Prostate gland (tissue), 2 donors: ENCODE data around the gene EPHB6. TPM values are rescaled to one million over a fixed set of nuclear protein-coding genes. Genes with fewer than 3 reads are reported as not detected.

Experiments
- DNase-seq: peaks from one replicate; pipeline ENCODE4 v3.0.0-alpha.2; 2019; ENCODE audit warnings: low spot score
- H3K27ac ChIP-seq, 2 donors: fragments of 200-600 bp; sonication (generic); 2 replicates each; pipeline ENCODE4 v1.5.1; 2017 to 2019
- H3K27me3 ChIP-seq: fragments of 200-600 bp; sonication (generic); replicated peaks from 2 replicates; pipeline ENCODE4 v1.5.1; 2019; ENCODE audit not compliant: insufficient read depth
- H3K36me3 ChIP-seq, 2 donors: fragments of 200-600 bp; sonication (generic); 1 replicate in 1 of 2; 2 replicates in 1 of 2; pipeline versions ENCODE4 v1.5.1 to v1.8.1; 2017 to 2019
- H3K4me1 ChIP-seq: fragments of 200-600 bp; sonication (generic); replicated peaks from 2 replicates; pipeline ENCODE4 v1.5.1; 2019
- H3K4me3 ChIP-seq, 2 donors: fragments of 200-600 bp; sonication (generic); 2 replicates each; pipeline ENCODE4 v1.5.1; 2017 to 2019
- H3K9me3 ChIP-seq: fragments of 200-600 bp; sonication (generic); 2 replicates; pipeline ENCODE4 v1.5.1; 2017
- CTCF ChIP-seq, 4 experiments: fragments of 200-600 bp in 2 of 4; fragments of 450-650 bp in 2 of 4; sonication (generic) in 2 of 4; IDR thresholded peaks; 1 replicate in 3 of 4; 2 replicates in 1 of 4; pipeline ENCODE4 v1.5.1; 2016 to 2019; ENCODE audit warnings: antibody characterized with exemption in 4 of 4, mild to moderate bottlenecking in 2 of 4, moderate library complexity in 2 of 4
- POLR2A ChIP-seq: fragments of 450-650 bp; IDR thresholded peaks from one replicate; pipeline ENCODE4 v1.6.1; 2016; ENCODE audit warnings: antibody characterized with exemption, mild to moderate bottlenecking
- POLR2AphosphoS5 ChIP-seq: sonication (generic); formaldehyde crosslinking; IDR thresholded peaks from one replicate; pipeline ENCODE4 v1.6.1; 2017; ENCODE audit warnings: antibody characterized with exemption
- WGBS: methylation state at CpG from one replicate; pipeline ENCODE4 v1.1.5; 2018; 5-methylcytosine and 5-hydroxymethylcytosine counted together
- intact Hi-C: fragments of 100-400 bp; cut with DNase I; formaldehyde crosslinking; loops from one replicate; pipeline ENCODE4 v1.14.2; 2022
- total RNA-seq, 2 donors: library from RNA; depleted of rRNA; stranded (reverse); fragments of >200 nt; gene quantifications; one replicate each; pipeline ENCODE4 v1.1.0, GENCODE V29; 2016

Gene EPHB6
- total RNA-seq, 2 donors from 2014 or later: 98.1 to 122 TPM

- TF ChIP-seq POLR2AphosphoS5 (no peak), CTCF (IDR thresholded peaks at IDR 0.05) (no peak), POLR2A (no peak)
- no peak overlapping the region for H3K27ac ChIP-seq
- intact Hi-C loops: no loop called here
- no peaks in the 10 kb centered on the region for H3K27me3 ChIP-seq
- no peaks in the 10 kb centered on the region for H3K36me3 ChIP-seq
- no peak overlapping the region for H3K4me3 ChIP-seq
- H3K4me1 ChIP-seq: no peaks in the 10 kb centered on the region
- H3K9me3 ChIP-seq: no peaks in the 10 kb centered on the region
- DNase-seq: no peak
Measured at GRCh38 chr7:142904128-142904527, 49.3 kb downstream of the EPHB6 start.

GRCh38 chr7:142905759-142906158 is 50.9 kb downstream of the EPHB6 start:
- no peak overlapping the region for H3K27ac ChIP-seq
- no peak overlapping the region for H3K4me3 ChIP-seq
- TF ChIP-seq POLR2AphosphoS5 (no peak), POLR2A (no peak), CTCF (IDR thresholded peaks at IDR 0.05) (no peak)
- no peaks in the 10 kb centered on the region for H3K4me1 ChIP-seq
- intact Hi-C loops: no loop called here
- no peaks in the 10 kb centered on the region for H3K27me3 ChIP-seq
- no peaks in the 10 kb centered on the region for H3K9me3 ChIP-seq
- no peak for DNase-seq
- 73% methylated on average over 2 of the region's 2 CpGs for WGBS
- no peaks in the 10 kb centered on the region for H3K36me3 ChIP-seq

GRCh38 chr7:142906643-142907042 is 51.8 kb downstream of the EPHB6 start:
- no peak for DNase-seq
- no peaks in the 10 kb centered on the region for H3K27me3 ChIP-seq
- TF ChIP-seq POLR2AphosphoS5 (no peak), POLR2A (no peak), CTCF (IDR thresholded peaks at IDR 0.05) (no peak)
- H3K9me3 ChIP-seq: no peaks in the 10 kb centered on the region
- no peaks in the 10 kb centered on the region for H3K4me1 ChIP-seq
- intact Hi-C loops: no loop called here
- H3K36me3 ChIP-seq: no peaks in the 10 kb centered on the region
- H3K4me3 ChIP-seq: no peak overlapping the region
- no peak overlapping the region for H3K27ac ChIP-seq
- WGBS: 92% methylated on average over 2 of the region's 2 CpGs

GRCh38 chr7:142908290-142908689 is 53.4 kb downstream of the EPHB6 start:
- Histone ChIP-seq H3K4me3 (no peak overlapping the region), H3K27ac (no peak overlapping the region), H3K27me3 (no peaks in the 10 kb centered on the region), H3K4me1 (no peaks in the 10 kb centered on the region), H3K9me3 (no peaks in the 10 kb centered on the region), H3K36me3 (no peaks in the 10 kb centered on the region)
- 85% methylated on average over 11 of the region's 11 CpGs for WGBS
- intact Hi-C loops: no loop called here
- TF ChIP-seq POLR2AphosphoS5: no peak
- TF ChIP-seq POLR2A: no peak
- no peak for TF ChIP-seq CTCF (IDR thresholded peaks at IDR 0.05)
- DNase-seq: no peak

GRCh38 chr7:142908921-142909890 is 54.3 kb downstream of the EPHB6 start:
- Histone ChIP-seq H3K27me3 (no peaks in the 10 kb centered on the region), H3K27ac (no peak overlapping the region), H3K36me3 (no peaks in the 10 kb centered on the region), H3K9me3 (no peaks in the 10 kb centered on the region), H3K4me1 (no peaks in the 10 kb centered on the region), H3K4me3 (no peak overlapping the region)
- no peak for DNase-seq
- TF ChIP-seq POLR2A: no peak
- no peak for TF ChIP-seq POLR2AphosphoS5
- TF ChIP-seq CTCF (IDR thresholded peaks at IDR 0.05): no peak
- intact Hi-C loops: no loop called here
- WGBS: 81% methylated on average over 21 of the region's 21 CpGs
